GM11168 (cell line): ENCODE results near the gene OR4K14.
"Not testable (repeated sequence)": the region's sequence is repeated elsewhere in the genome, so short reads cannot be mapped to it uniquely, and the experiment has no call there.

ENCODE experiments used
- in situ Hi-C: fragments of 300-500 bp; cut with MboI; formaldehyde crosslinking; loops from one replicate; pipeline ENCODE4 v1.12.0; 2022; ENCODE audit warnings: low sequenced_read_pairs; ENCODE audit not compliant: unreplicated experiment

Gene OR4K14

GRCh38 chr14:20019257-20019865, at the start of gene OR4K14:
Gene OR4K14 (minus strand): TSS chr14:20019307. CDS start chr14:20015193, 4,114 bp downstream.
- in situ Hi-C loops: no loop called here

GRCh38 chr14:20059745-20060144, 40.6 kb upstream of the OR4K14 start, which contains the start of gene OR4L1:
Gene OR4L1 (plus strand): TSS chr14:20060045. CDS start chr14:20060045, 0 bp downstream.
- in situ Hi-C loops: no loop called here

GRCh38 chr14:20048202-20048601, 29.1 kb upstream of the OR4K14 start:
- in situ Hi-C loops: no loop called here

- in situ Hi-C loops: no loop called here
Observed at GRCh38 chr14:20044243-20044642, 25.1 kb upstream of the OR4K14 start.

GRCh38 chr14:20035938-20036337, 16.8 kb upstream of the OR4K14 start, which contains the start of gene OR4K13:
Gene OR4K13 (minus strand): TSS chr14:20036038. CDS start chr14:20034758, 1,280 bp downstream.
- in situ Hi-C loops: no loop called here

GRCh38 chr14:20035449-20035848, 16.3 kb upstream of the OR4K14 start:
- in situ Hi-C loops: no loop called here

- in situ Hi-C loops: no loop called here
Observed at GRCh38 chr14:20031058-20031457, 12.0 kb upstream of the OR4K14 start.

- in situ Hi-C loops: no loop called here
Observed at GRCh38 chr14:20008156-20008555, 11.0 kb downstream of the OR4K14 start.

GRCh38 chr14:20002319-20002718, 16.8 kb downstream of the OR4K14 start:
- in situ Hi-C loops: no loop called here

- in situ Hi-C loops: no loop called here
Observed at GRCh38 chr14:20001863-20002262, 17.2 kb downstream of the OR4K14 start, which contains the start of gene OR4Q2. Gene OR4Q2 (plus strand): TSS chr14:20002163.

GRCh38 chr14:19993438-19993837, 25.7 kb downstream of the OR4K14 start:
- in situ Hi-C loops: no loop called here

GRCh38 chr14:19975291-19975690, 43.8 kb downstream of the OR4K14 start, which contains the start of gene OR4K15:
Gene OR4K15 (plus strand): TSS chr14:19975591. CDS start chr14:19975591, 0 bp downstream.
- in situ Hi-C loops: no loop called here

- in situ Hi-C loops: no loop called here
Observed at GRCh38 chr14:19974844-19975243, 44.3 kb downstream of the OR4K14 start.

GRCh38 chr14:19969735-19970134, 49.4 kb downstream of the OR4K14 start:
- in situ Hi-C loops: not testable (repeated sequence)
